ENCODE measurements around the gene KAT7. TPM values are rescaled to one million over a fixed set of nuclear protein-coding genes. Genes with fewer than 3 reads are reported as not detected.
"Not testable (repeated sequence)": the region's sequence is repeated elsewhere in the genome, so short reads cannot be mapped to it uniquely, and the experiment has no call there.

Gene KAT7
- total RNA-seq, 2 experiments from 2014 or later: 79.8 to 80.2 TPM

DNA sequence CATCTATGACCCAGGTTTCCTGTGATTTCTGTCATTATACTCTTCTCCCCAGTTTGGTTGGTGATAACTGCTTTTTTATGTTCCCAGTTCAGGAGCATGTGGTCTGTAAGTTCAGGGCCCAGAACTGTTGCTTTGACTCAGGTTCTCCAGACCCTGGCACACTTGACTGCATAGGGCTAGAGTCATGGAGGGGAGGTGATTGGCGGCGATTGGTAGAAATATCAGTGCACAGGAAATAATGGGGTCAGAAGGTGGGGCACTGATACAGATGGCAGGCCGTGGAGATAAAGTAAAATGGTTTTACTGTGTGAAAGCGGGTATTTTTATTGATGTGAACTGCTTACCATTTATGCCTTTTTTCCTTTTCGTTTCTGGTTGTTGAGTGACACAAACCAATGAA lies 30.7 kb downstream of the KAT7 start:
- CTCF ChIA-PET: interaction anchor here (1.2 kb wide), 1 partner anchor 32 kb away, joined by 3 read pairs; no protein-coding TSS in a partner anchor
- H3K4me3 Mint-ChIP-seq: no peak overlapping the region
- POLR2A ChIA-PET: interaction anchor here (4.4 kb wide), 1 partner anchor 30 kb away, joined by 24 read pairs; the partner anchor contains the start of gene KAT7
- peaks cover 79% of the 10 kb centered on the region for H3K4me1 Mint-ChIP-seq
- peaks cover 75% of the 10 kb centered on the region for H3K36me3 Mint-ChIP-seq (ENCODE audit: low read depth)
- H3K27ac Mint-ChIP-seq: peak overlapping the region; percentile 98
- no peaks in the 10 kb centered on the region for H3K9me3 Mint-ChIP-seq
- H3K27me3 Mint-ChIP-seq: no peaks in the 10 kb centered on the region
- DNase-seq: no peak

DNA sequence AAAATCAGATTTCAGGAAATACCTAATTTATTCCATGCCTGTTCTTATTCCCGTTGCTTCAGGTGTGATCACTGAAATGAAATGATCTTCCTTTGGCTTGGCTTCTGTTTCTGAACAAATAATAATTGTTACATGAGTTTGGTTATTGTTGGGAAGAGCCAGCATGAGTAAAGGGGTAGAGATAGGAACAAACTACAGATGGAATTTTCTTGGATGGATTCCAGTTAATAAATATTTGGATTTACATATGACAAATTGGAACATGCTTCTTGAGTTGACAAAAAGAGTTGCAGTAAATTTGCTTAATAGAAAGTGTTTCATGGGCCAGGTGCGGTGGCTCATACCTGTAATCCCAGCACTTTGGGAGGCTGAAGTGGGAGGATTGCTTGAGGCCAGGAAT lies 31.2 kb downstream of the KAT7 start:
- no peaks in the 10 kb centered on the region for H3K27me3 Mint-ChIP-seq
- H3K4me1 Mint-ChIP-seq: peaks cover 74% of the 10 kb centered on the region
- peaks cover 75% of the 10 kb centered on the region for H3K36me3 Mint-ChIP-seq (ENCODE audit: low read depth)
- H3K4me3 Mint-ChIP-seq: no peak overlapping the region
- no peaks in the 10 kb centered on the region for H3K9me3 Mint-ChIP-seq
- H3K27ac Mint-ChIP-seq: peak overlapping the region; percentile 21
- no peak for DNase-seq
- CTCF ChIA-PET: interaction anchor here (0.9 kb wide), 1 partner anchor 179 kb away, joined by 3 read pairs; no protein-coding TSS in a partner anchor
- POLR2A ChIA-PET: no interaction called here

- POLR2A ChIA-PET: no interaction called here
- no peaks in the 10 kb centered on the region for H3K27me3 Mint-ChIP-seq
- CTCF ChIA-PET: interaction anchor here (0.7 to 1.6 kb wide), 5 partner anchors 59 to 861 kb away, joined by 3 to 7 read pairs (median 3); partner anchors contain the start of gene SLC35B1
- peak overlapping the region; percentile 67 for H3K27ac Mint-ChIP-seq
- peaks cover 78% of the 10 kb centered on the region for H3K36me3 Mint-ChIP-seq (ENCODE audit: low read depth)
- H3K4me1 Mint-ChIP-seq: peaks cover 64% of the 10 kb centered on the region
- no peak overlapping the region for H3K4me3 Mint-ChIP-seq
- no peak for DNase-seq
- H3K9me3 Mint-ChIP-seq: no peaks in the 10 kb centered on the region
These were observed 32.3 kb downstream of the KAT7 start for GRCh38 chr17:49820773-49821172.

- Mint-ChIP-seq H3K27me3 (no peaks in the 10 kb centered on the region), H3K9me3 (no peaks in the 10 kb centered on the region), H3K36me3 (ENCODE audit: low read depth) (peaks cover 79% of the 10 kb centered on the region), H3K27ac (peak overlapping the region; percentile 67), H3K4me3 (no peak overlapping the region), H3K4me1 (peaks cover 57% of the 10 kb centered on the region)
- POLR2A ChIA-PET: no interaction called here
- CTCF ChIA-PET: interaction anchor here (1.2 to 1.6 kb wide), 3 partner anchors 59 to 125 kb away, joined by 3 to 6 read pairs (median 3); partner anchors contain the start of gene SLC35B1
- DNase-seq: no peak
These were observed 33.0 kb downstream of the KAT7 start for GRCh38 chr17:49821466-49821865.

GRCh38 chr17:49821916-49822315 lies 33.4 kb downstream of the KAT7 start:
- Mint-ChIP-seq H3K36me3 (ENCODE audit: low read depth) (peaks cover 75% of the 10 kb centered on the region), H3K27ac (no peak overlapping the region), H3K9me3 (no peaks in the 10 kb centered on the region), H3K4me1 (peaks cover 53% of the 10 kb centered on the region), H3K4me3 (no peak overlapping the region), H3K27me3 (no peaks in the 10 kb centered on the region)
- ChIA-PET POLR2A (interaction anchor here (0.6 to 1.2 kb wide), 3 partner anchors 8 to 106 kb away, joined by 3 to 4 read pairs (median 3); no protein-coding TSS in a partner anchor), CTCF (interaction anchor here (1.2 to 1.6 kb wide), 3 partner anchors 58 to 126 kb away, joined by 3 to 6 read pairs (median 3); partner anchors contain the start of gene SLC35B1)
- DNase-seq: no peak

DNA sequence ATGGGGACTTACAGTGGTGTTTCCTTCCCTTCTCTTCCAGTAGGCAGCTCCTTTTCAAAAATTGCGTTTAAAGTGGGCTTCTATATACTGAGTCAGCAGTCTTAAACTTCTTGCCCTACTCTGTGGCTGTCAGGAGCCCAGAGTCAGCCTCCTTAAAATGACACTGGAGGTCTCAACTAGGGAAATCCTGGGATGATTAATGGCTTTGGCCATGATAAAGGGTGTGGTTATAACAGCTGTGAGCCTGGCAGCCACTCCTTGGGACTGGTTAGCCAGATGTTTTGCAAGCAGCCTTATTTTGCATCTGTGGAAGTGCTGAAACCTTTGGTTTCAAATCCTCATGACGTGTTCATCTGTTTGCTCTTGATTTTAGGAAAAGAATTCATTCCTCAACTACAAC lies 34.3 kb downstream of the KAT7 start:
- ChIA-PET POLR2A (interaction anchor here (1.2 kb wide), 2 partner anchors 9 to 107 kb away, joined by 3 to 4 read pairs; no protein-coding TSS in a partner anchor), CTCF (no interaction called here)
- no peak overlapping the region for H3K4me3 Mint-ChIP-seq
- H3K9me3 Mint-ChIP-seq: no peaks in the 10 kb centered on the region
- peaks cover 73% of the 10 kb centered on the region for H3K36me3 Mint-ChIP-seq (ENCODE audit: low read depth)
- no peaks in the 10 kb centered on the region for H3K27me3 Mint-ChIP-seq
- H3K4me1 Mint-ChIP-seq: peaks cover 44% of the 10 kb centered on the region
- no peak for DNase-seq
- no peak overlapping the region for H3K27ac Mint-ChIP-seq

- H3K4me3 Mint-ChIP-seq: no peak overlapping the region
- ChIA-PET POLR2A (no interaction called here), CTCF (no interaction called here)
- H3K36me3 Mint-ChIP-seq (ENCODE audit: low read depth): peaks cover 74% of the 10 kb centered on the region
- no peaks in the 10 kb centered on the region for H3K27me3 Mint-ChIP-seq
- no peak for DNase-seq
- H3K9me3 Mint-ChIP-seq: no peaks in the 10 kb centered on the region
- peaks cover 36% of the 10 kb centered on the region for H3K4me1 Mint-ChIP-seq
- H3K27ac Mint-ChIP-seq: no peak overlapping the region
These were observed 35.1 kb downstream of the KAT7 start for GRCh38 chr17:49823614-49824013.

GRCh38 chr17:49825645-49826044 lies 37.2 kb downstream of the KAT7 start:
- H3K4me3 Mint-ChIP-seq: no peak overlapping the region
- ChIA-PET CTCF (interaction anchor here (0.6 kb wide), 1 partner anchor 247 kb away, joined by 3 read pairs; no protein-coding TSS in a partner anchor), POLR2A (no interaction called here)
- no peak for DNase-seq
- peaks cover 19% of the 10 kb centered on the region for H3K4me1 Mint-ChIP-seq
- H3K27ac Mint-ChIP-seq: no peak overlapping the region
- H3K27me3 Mint-ChIP-seq: no peaks in the 10 kb centered on the region
- peaks cover 82% of the 10 kb centered on the region for H3K36me3 Mint-ChIP-seq (ENCODE audit: low read depth)
- H3K9me3 Mint-ChIP-seq: no peaks in the 10 kb centered on the region

- POLR2A ChIA-PET, CTCF ChIA-PET, H3K4me3 Mint-ChIP-seq, H3K27ac Mint-ChIP-seq, H3K4me1 Mint-ChIP-seq, H3K27me3 Mint-ChIP-seq, H3K9me3 Mint-ChIP-seq, DNase-seq: not testable (repeated sequence)
- H3K36me3 Mint-ChIP-seq (ENCODE audit: low read depth): peaks cover 68% of the 10 kb centered on the region
These were observed 39.8 kb downstream of the KAT7 start for GRCh38 chr17:49828325-49828724.

GRCh38 chr17:49829026-49829425 lies 40.5 kb downstream of the KAT7 start:
- H3K27ac Mint-ChIP-seq: no peak overlapping the region

DNA sequence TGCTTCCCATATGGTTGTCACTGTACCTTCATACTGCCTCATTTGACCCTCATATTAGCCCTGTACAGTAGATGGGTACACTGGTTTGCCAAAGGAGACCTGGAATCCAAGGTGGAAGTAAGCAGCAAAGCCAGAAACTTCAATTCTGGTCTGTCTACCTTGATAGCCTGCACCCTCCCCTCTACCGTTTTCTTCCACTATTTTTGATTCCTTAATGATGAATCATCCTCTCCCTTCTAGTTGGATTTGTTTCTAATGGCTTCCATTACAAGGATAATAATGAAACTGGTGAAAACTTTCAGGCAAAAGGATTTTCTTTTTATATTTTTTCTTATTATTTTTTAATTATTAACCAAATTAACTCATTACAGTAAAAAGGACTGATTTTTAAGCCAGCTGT lies 42.1 kb downstream of the KAT7 start:
- H3K4me3 Mint-ChIP-seq: no peak overlapping the region
- CTCF ChIA-PET: interaction anchor here (0.7 kb wide), 1 partner anchor 268 kb away, joined by 5 read pairs; no protein-coding TSS in a partner anchor

More at GRCh38 chr17:49829026-49829425, 40.5 kb downstream of the KAT7 start:
- Mint-ChIP-seq H3K27me3 (no peaks in the 10 kb centered on the region), H3K9me3 (no peaks in the 10 kb centered on the region), H3K4me1 (no peaks in the 10 kb centered on the region), H3K4me3 (no peak overlapping the region), H3K36me3 (ENCODE audit: low read depth) (peaks cover 68% of the 10 kb centered on the region)
- CTCF ChIA-PET: no interaction called here
- POLR2A ChIA-PET: interaction anchor here (1.7 to 1.9 kb wide), 2 partner anchors 11 to 34 kb away, joined by 3 to 9 read pairs; no protein-coding TSS in a partner anchor
- DNase-seq: no peak

GRCh38 chr17:49832840-49833599 lies 44.5 kb downstream of the KAT7 start:
- H3K27me3 Mint-ChIP-seq: no peaks in the 10 kb centered on the region
- H3K4me3 Mint-ChIP-seq: no peak overlapping the region
- H3K36me3 Mint-ChIP-seq (ENCODE audit: low read depth): peaks cover 57% of the 10 kb centered on the region
- DNase-seq: no peak
- H3K27ac Mint-ChIP-seq: no peak overlapping the region
- H3K9me3 Mint-ChIP-seq: no peaks in the 10 kb centered on the region
- ChIA-PET POLR2A (interaction anchor here (1.2 kb wide), 1 partner anchor 24 kb away, joined by 4 read pairs; no protein-coding TSS in a partner anchor), CTCF (interaction anchor here (0.6 kb wide), 1 partner anchor 822 kb away, joined by 4 read pairs; no protein-coding TSS in a partner anchor)
- H3K4me1 Mint-ChIP-seq: no peaks in the 10 kb centered on the region

More for the DNA sequence above, 42.1 kb downstream of the KAT7 start:
- POLR2A ChIA-PET: interaction anchor here (1.4 to 1.9 kb wide), 4 partner anchors 13 to 35 kb away, joined by 3 to 9 read pairs (median 4); no protein-coding TSS in a partner anchor
- no peak for DNase-seq
- no peaks in the 10 kb centered on the region for H3K9me3 Mint-ChIP-seq
- H3K4me1 Mint-ChIP-seq: no peaks in the 10 kb centered on the region
- H3K27ac Mint-ChIP-seq: no peak overlapping the region
- no peaks in the 10 kb centered on the region for H3K27me3 Mint-ChIP-seq
- peaks cover 64% of the 10 kb centered on the region for H3K36me3 Mint-ChIP-seq (ENCODE audit: low read depth)

DNA sequence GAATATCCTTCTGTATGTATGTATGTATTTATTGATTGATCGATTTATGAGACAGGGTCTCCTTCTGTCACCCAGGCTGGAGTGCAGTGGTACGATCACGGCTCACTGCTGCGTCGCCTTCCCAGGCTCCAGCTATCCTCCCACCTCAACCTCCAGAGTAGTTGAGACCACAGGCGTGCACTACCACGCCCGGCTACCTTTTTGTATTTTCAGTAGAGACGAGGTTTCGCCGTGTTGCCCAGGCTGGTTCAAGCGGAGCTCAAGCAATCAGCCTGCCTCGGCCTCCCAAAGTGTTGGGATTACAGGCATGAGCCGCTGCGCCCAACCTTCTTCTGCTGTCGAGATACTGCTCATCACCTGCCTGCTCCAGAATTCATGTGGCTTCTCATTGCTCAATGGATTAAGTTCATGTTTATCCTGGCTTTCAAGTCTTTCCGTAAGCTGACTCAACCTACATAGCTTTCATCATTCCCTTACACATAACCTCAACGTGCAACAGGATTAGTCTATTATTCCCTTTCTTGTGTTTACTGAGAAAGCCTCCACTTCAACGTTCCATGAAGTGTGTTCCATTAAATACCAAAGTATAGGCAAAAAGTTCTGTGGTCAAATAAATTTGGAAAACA lies 45.8 kb downstream of the KAT7 start:
- no peak for DNase-seq
- ChIA-PET POLR2A (interaction anchor here (0.5 kb wide), 1 partner anchor 960 kb away, joined by 3 read pairs; no protein-coding TSS in a partner anchor), CTCF (no interaction called here)
- Mint-ChIP-seq H3K36me3 (ENCODE audit: low read depth) (peaks cover 45% of the 10 kb centered on the region), H3K27me3 (no peaks in the 10 kb centered on the region), H3K4me3 (no peak overlapping the region), H3K27ac (no peak overlapping the region), H3K9me3 (no peaks in the 10 kb centered on the region), H3K4me1 (no peaks in the 10 kb centered on the region)
